Astrocyte of the cerebellum (primary cell): Measurements from ENCODE around the gene MLH1.
"Not testable (repeated sequence)": the region's sequence is repeated elsewhere in the genome, so short reads cannot be mapped to it uniquely, and the experiment has no call there.

Experiments
- DNase-seq: peaks from one replicate; pipeline ENCODE4 v3.0.0-alpha.2; 2011; ENCODE audit warnings: low read depth
- H3K4me3 ChIP-seq: 2 replicates; pipeline ENCODE4 v1.5.1; 2011; ENCODE audit warnings: mild to moderate bottlenecking, low read depth, low read length, moderate library complexity
- CTCF ChIP-seq: IDR thresholded peaks from 2 replicates; pipeline ENCODE4 v1.5.1; 2012; ENCODE audit warnings: low read length, low read depth, moderate library complexity, mild to moderate bottlenecking; ENCODE audit errors: missing control alignments
- in situ Hi-C: cut with HindIII; loops from 2 replicates; pipeline ENCODE4 v1.10.0; 2017; ENCODE audit warnings: low sequenced_read_pairs

Gene MLH1

GRCh38 chr3:36993326-36994283 lies at the start of gene MLH1:
TSS of gene MLH1 (plus strand) at chr3:36993518. CDS start at chr3:36993548, 30 bp downstream.
- in situ Hi-C loops, result no loop called here
- H3K4me3 ChIP-seq, result peak within 1 kb of the TSS; percentile 63
- DNase-seq, result peak; percentile 100
- TF ChIP-seq CTCF, result no peak

GRCh38 chr3:36943601-36944000 lies 49.7 kb upstream of the MLH1 start:
- DNase-seq, result no peak
- peak overlapping the region; percentile 60 for H3K4me3 ChIP-seq

GRCh38 chr3:36944012-36944640 lies 49.2 kb upstream of the MLH1 start:
- peak overlapping the region; percentile 60 for H3K4me3 ChIP-seq
- DNase-seq, result peak; percentile 15
- in situ Hi-C loops, result loop anchor here (5.0 kb wide), 1 partner anchor 52 kb away; no protein-coding TSS in a partner anchor
- TF ChIP-seq CTCF, result peak; percentile 14

More at GRCh38 chr3:36943601-36944000, 49.7 kb upstream of the MLH1 start:
- in situ Hi-C loops, result loop anchor here (5.0 kb wide), 1 partner anchor 51 kb away; no protein-coding TSS in a partner anchor
- TF ChIP-seq CTCF, result no peak

- TF ChIP-seq CTCF, result no peak
- peak within 1 kb of the TSS; percentile 60 for H3K4me3 ChIP-seq
- in situ Hi-C loops, result loop anchor here (5.0 kb wide), 1 partner anchor 52 kb away; no protein-coding TSS in a partner anchor
- no peak for DNase-seq
These were observed 48.6 kb upstream of the MLH1 start, which contains the start of gene TRANK1 for GRCh38 chr3:36944641-36945270. TSS of gene TRANK1 (minus strand) at chr3:36945054. CDS start at chr3:36944809, 245 bp downstream.

- DNase-seq, result no peak
- peak overlapping the region; percentile 60 for H3K4me3 ChIP-seq
- in situ Hi-C loops, result no loop called here
- no peak for TF ChIP-seq CTCF
These were observed 47.9 kb upstream of the MLH1 start for GRCh38 chr3:36945333-36945980.

GRCh38 chr3:36947814-36948213 lies 45.5 kb upstream of the MLH1 start:
- DNase-seq, H3K4me3 ChIP-seq, in situ Hi-C loops: not testable (repeated sequence)
